ENCODE measurements around the gene VILL. TPM values are rescaled to one million over a fixed set of nuclear protein-coding genes. Genes with fewer than 3 reads are reported as not detected.
"Not testable (repeated sequence)": the region's sequence is repeated elsewhere in the genome, so short reads cannot be mapped to it uniquely, and the experiment has no call there.

VILL gene
- total RNA-seq, 1 donor: 12.4 TPM

DNA sequence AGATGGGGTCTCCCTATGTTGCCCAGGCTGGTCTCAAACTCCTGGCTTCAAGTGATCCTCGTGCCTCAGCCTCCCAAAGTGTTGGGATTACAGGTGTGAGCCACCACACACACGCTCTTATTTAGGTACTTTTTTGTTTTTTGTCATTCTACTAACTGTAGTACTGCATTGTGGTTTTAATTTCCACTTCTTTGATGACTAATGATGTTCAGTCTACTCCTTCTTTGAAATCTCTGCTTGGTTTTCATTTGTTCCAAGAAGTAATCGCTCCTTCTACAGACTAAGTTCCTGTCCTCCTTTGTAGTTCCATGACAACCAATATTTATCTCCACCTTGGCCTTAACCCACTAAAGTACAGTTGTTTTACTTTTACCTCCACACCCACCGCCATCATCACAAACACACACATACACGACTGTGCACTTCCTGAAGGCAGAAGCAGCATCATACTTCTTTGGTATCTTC is 47.9 kb downstream of the VILL start:
- no peaks in the 10 kb centered on the region for H3K9me3 ChIP-seq (ENCODE audit: low read depth, low read length)
- H3K27me3 ChIP-seq (ENCODE audit: insufficient read depth, low read length): no peaks in the 10 kb centered on the region
- no peak overlapping the region for H3K4me3 ChIP-seq (ENCODE audit: low read length)
- H3K4me1 ChIP-seq (ENCODE audit: insufficient read depth, low read length): peaks cover 37% of the 10 kb centered on the region

DNA sequence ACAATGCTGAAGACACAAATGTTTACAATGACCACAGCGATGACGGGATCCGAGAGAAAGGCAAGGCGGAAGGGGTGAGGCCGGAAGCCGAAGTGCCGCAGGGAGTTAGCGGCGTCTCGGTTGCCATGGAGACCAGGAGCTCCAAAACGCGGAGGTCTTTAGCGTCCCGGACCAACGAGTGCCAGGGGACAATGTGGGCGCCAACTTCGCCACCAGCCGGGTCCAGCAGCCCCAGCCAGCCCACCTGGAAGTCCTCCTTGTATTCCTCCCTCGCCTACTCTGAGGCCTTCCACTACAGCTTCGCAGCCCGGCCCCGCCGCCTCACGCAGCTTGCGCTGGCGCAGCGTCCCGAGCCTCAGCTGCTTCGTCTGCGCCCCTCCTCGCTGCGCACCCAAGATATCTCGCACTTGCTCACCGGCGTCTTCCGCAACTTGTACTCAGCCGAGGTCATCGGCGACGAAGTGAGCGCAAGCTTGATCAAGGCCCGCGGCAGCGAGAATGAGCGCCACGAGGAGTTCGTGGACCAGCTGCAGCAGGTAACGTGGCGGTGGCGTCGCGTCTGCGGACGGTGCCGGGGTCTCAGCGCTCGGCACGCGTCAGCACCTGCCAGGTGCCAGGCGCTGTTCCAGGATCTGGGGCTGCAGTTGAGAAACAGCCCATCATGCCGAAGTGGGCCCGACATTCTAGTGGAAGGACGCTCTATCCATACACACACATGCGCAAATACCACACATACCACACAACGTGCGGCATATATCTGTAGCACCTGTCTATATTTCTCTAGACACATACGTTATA is 48.7 kb downstream of the VILL start, which contains the start of gene DLEC1:
Gene DLEC1, plus strand, starts transcription at position 108 of the 798 bp plus-strand sequence. Its CDS starts 18 bp downstream, at position 126.
- Histone ChIP-seq H3K4me3 (ENCODE audit: low read length) (peak within 1 kb of the TSS; percentile 40), H3K27me3 (ENCODE audit: insufficient read depth, low read length) (no peaks in the 10 kb centered on the region), H3K4me1 (ENCODE audit: insufficient read depth, low read length) (peaks cover 42% of the 10 kb centered on the region), H3K9me3 (ENCODE audit: low read depth, low read length) (no peaks in the 10 kb centered on the region)

DNA sequence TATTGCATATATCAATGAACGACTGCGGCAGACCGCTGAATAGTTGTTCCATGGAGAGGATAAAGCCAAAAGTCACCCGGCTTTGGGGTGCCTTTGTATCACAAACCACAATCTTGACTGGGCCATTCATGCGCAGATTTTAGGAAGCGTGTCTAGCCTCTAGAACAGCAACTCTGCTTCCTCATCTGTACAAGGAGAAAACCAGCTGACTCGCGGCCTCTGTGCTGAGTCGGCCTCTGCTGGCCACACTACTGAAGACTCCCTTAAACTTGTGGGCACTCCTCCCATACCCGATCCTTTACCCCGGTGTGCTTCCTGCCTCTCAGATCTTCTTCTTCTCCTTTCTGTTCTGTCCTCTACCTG is 49.3 kb downstream of the VILL start:
- peaks cover 43% of the 10 kb centered on the region for H3K4me1 ChIP-seq (ENCODE audit: insufficient read depth, low read length)
- H3K27me3 ChIP-seq (ENCODE audit: insufficient read depth, low read length): no peaks in the 10 kb centered on the region
- no peaks in the 10 kb centered on the region for H3K9me3 ChIP-seq (ENCODE audit: low read depth, low read length)
- H3K4me3 ChIP-seq (ENCODE audit: low read length): peak overlapping the region; percentile 40

DNA sequence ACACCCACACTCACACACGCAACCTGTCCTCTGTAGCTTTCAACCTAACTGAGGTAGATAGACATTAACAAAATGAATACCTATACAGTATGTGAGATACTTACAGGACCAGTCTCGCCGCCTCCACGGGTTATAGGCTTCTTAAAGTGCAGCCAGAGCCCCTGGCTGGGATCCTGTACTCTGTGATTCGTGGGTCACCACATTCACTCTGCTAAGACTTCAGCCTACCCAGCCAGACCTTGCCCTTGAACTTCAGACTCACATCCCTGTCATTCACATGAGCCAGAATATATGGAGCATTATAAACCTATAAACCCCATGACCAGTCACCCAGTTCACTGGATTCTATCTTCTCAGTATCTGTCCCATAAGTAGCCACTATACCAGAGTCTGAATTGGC is 49.8 kb downstream of the VILL start:
- H3K27me3 ChIP-seq (ENCODE audit: insufficient read depth, low read length): no peaks in the 10 kb centered on the region
- peaks cover 47% of the 10 kb centered on the region for H3K4me1 ChIP-seq (ENCODE audit: insufficient read depth, low read length)
- H3K4me3 ChIP-seq (ENCODE audit: low read length): no peak overlapping the region
- H3K9me3 ChIP-seq (ENCODE audit: low read depth, low read length): no peaks in the 10 kb centered on the region

DNA sequence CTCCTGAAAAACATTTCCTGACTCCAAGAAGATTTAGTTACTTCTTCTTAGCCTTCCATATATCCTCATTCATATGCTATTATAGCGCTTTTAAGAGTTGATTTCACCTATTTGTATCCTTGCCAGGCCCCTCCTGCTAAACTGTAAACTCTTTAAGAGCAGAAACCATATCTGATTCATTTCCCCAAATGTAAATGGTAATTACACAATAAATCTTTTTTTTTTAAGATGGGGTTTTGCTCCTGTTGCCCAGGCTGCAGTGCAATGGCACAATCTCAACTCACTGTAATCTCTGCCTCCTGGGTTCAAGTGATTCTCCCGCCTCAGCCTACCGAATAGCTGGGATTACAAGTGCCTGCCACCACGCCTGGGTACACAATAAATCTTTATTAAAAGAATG is 52.9 kb downstream of the VILL start:
- Histone ChIP-seq H3K27me3 (ENCODE audit: insufficient read depth, low read length) (no peaks in the 10 kb centered on the region), H3K4me3 (ENCODE audit: low read length) (no peak overlapping the region)

DNA sequence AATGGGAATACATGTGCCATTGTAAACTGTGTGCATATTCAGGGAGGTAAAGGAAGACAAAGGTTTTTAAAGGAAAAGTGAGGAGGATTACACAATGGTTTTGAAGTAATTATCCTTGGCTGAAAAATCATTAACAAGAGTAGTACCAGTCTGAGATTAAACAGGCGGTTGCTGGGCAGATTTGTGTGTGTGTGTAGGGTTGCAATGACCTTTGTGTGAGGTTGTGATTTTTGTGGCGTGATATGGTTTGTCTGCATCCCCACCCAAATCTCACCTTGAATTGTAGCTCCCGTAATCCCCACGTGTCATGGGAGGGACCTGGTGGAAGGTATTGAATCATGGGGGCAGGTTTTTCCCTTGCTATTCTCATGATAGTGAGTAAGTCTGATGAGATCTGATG is 55.4 kb downstream of the VILL start:
- Histone ChIP-seq H3K9me3 (ENCODE audit: low read depth, low read length) (no peaks in the 10 kb centered on the region), H3K4me1 (ENCODE audit: insufficient read depth, low read length) (peaks cover 17% of the 10 kb centered on the region), H3K27me3 (ENCODE audit: insufficient read depth, low read length) (no peaks in the 10 kb centered on the region), H3K4me3 (ENCODE audit: low read length) (no peak overlapping the region)

More for the DNA sequence above, 52.9 kb downstream of the VILL start:
- Histone ChIP-seq H3K4me1 (ENCODE audit: insufficient read depth, low read length) (peaks cover 39% of the 10 kb centered on the region), H3K9me3 (ENCODE audit: low read depth, low read length) (no peaks in the 10 kb centered on the region)

DNA sequence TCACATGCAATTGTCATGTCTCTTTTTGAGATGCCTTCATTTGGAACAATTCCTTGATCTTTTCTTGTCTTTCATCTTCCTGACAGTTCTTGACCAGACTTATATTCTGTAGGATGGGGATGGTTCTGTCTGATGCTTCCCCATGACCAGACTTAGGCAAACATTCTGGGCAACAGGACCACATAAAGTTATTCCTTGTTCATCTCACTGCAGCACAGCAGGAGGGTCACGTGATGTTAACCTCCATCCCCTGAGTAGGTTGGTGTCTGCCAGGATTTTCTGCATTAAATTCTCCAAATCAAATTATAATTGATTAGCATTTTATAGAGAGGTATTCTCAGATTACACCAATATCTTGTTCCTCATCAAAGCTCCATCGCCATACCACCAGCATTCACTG is 56.2 kb downstream of the VILL start:
- Histone ChIP-seq H3K4me3 (ENCODE audit: low read length) (no peak overlapping the region), H3K4me1 (ENCODE audit: insufficient read depth, low read length) (peaks cover 17% of the 10 kb centered on the region), H3K27me3 (ENCODE audit: insufficient read depth, low read length) (no peaks in the 10 kb centered on the region), H3K9me3 (ENCODE audit: low read depth, low read length) (no peaks in the 10 kb centered on the region)

DNA sequence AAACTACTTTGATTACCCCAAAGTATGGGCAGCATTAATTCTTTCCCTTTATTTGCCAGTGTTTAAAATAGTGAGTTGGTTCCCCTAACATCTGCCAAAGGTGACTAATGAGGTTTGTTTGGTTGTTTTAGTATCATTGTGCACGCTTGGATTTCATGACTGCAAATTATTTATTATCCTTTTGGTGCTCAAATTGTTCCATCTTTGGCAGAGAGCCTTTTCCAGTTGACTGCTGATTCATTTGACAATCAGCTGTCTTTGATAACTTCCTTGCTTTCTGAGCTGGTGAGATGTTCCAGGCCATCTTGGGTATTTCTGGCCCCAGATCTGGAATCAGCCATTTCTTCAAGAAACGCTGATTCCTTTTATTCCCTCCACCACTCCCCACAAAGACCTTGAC is 57.3 kb downstream of the VILL start:
- no peaks in the 10 kb centered on the region for H3K9me3 ChIP-seq (ENCODE audit: low read depth, low read length)
- no peaks in the 10 kb centered on the region for H3K27me3 ChIP-seq (ENCODE audit: insufficient read depth, low read length)
- H3K4me3 ChIP-seq (ENCODE audit: low read length): no peak overlapping the region
- H3K4me1 ChIP-seq (ENCODE audit: insufficient read depth, low read length): peaks cover 15% of the 10 kb centered on the region

DNA sequence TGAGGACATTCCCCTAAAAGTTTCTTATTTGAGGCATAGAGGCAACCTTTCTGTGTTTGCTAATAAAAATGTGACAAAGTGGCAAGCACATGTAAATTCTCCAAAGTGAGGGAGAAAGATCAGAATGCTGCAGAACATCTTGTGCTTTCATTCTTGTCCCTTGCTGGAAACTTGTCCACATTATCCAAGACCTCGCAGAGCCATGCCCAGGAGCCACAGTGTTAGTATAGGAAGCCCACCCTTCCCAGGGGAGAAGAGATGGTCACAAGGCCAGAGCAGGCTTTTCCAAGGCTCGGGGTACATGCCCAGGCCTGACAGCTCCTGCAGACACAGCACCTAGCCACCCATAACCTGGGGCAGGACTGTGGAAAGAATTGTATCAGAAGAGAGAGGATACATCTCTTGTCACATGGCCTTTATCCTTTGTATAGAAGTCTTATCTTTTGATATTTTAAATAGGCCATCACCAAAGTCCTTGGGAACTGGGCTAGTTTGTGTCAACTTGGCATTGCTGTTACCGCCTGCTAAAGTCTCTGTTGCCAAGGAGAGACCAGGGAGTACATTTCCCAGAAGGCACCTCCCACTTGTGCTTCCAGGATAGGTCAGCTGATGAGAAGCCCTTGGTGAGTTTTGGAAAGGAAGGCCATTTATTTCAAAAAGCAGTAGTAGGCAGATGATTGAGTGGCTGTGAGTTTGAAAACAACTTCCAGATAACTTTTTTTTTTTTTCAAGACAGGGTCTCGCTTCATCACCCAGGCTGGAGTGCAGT is 59.0 kb downstream of the VILL start:
- Histone ChIP-seq H3K4me1 (ENCODE audit: insufficient read depth, low read length) (peaks cover 4% of the 10 kb centered on the region), H3K27me3 (ENCODE audit: insufficient read depth, low read length) (no peaks in the 10 kb centered on the region), H3K4me3 (ENCODE audit: low read length) (no peak overlapping the region)

DNA sequence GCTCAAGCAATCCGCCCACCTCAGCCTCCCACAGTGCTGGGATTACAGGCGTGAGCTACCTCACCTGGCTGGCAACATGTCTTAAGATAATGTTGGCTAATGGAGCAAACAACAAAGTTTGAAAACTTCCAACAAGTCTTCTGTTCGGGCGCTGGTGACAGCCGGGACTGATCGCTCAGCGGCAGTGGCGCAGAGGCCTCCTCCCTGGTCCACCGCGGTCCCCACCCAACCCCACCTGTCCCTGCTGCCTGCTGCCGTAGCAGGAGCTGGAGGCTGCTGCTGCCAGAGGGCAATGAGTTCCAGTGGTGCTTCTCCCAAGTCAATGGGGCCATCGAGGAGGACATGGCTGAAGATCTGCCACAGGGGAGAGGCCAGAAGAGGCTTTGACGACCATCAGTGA is 60.5 kb downstream of the VILL start:
- Histone ChIP-seq H3K4me3 (ENCODE audit: low read length) (no peak overlapping the region), H3K4me1 (ENCODE audit: insufficient read depth, low read length) (no peaks in the 10 kb centered on the region), H3K9me3 (ENCODE audit: low read depth, low read length) (no peaks in the 10 kb centered on the region), H3K27me3 (ENCODE audit: insufficient read depth, low read length) (no peaks in the 10 kb centered on the region)

More for the DNA sequence above, 59.0 kb downstream of the VILL start:
- no peaks in the 10 kb centered on the region for H3K9me3 ChIP-seq (ENCODE audit: low read depth, low read length)

DNA sequence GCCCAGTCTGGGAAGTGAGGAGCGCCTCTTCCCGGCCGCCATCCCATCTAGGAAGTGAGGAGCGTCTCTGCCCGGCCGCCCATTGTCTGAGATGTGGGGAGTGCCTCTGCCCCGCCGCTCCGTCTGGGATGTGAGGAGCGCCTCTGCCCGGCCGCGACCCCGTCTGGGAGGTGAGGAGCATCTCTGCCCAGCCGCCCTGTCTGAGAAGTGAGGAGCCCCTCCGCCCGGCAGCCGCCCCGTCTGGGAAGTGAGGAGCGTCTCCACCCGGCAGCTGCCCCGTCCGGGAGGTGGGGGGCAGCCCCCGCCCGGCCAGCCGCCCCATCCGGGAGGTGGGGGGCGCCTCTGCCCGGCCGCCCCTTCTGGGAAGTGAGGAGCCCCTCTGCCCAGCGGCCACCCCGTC is 62.7 kb downstream of the VILL start:
- not testable (repeated sequence) for H3K4me3 ChIP-seq (ENCODE audit: low read length); H3K9me3 ChIP-seq (ENCODE audit: low read depth, low read length); H3K27me3 ChIP-seq (ENCODE audit: insufficient read depth, low read length); H3K4me1 ChIP-seq (ENCODE audit: insufficient read depth, low read length)

DNA sequence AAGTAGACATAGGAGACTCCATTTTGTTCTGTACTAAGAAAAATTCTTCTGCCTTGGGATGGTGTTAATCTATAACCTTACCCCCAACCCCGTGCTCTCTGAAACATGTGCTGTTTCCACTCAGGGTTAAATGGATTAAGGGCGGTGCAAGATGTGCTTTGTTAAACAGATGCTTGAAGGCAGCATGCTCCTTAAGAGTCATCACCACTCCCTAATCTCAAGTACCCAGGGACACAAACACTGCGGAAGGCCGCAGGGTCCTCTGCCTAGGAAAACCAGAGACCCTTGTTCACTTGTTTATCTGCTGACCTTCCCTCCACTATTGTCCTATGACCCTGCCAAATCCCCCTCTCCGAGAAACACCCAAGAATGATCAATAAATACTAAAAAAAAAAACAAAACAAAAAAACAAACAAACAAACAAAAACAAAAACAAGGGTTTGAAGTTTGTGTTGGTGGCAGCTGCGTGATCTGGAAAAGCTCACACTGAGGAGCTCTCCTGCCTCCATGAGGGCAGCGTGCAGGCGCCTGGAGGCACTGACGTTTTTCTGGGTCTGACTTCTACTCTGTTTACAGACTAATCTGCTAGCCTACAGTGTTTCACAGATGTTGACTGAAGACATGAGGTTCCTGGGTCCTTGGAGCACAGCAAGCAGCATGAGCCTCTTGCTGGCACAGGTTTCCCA is 63.4 kb downstream of the VILL start:
- H3K9me3 ChIP-seq (ENCODE audit: low read depth, low read length); H3K4me3 ChIP-seq (ENCODE audit: low read length); H3K27me3 ChIP-seq (ENCODE audit: insufficient read depth, low read length); H3K4me1 ChIP-seq (ENCODE audit: insufficient read depth, low read length): not testable (repeated sequence)

DNA sequence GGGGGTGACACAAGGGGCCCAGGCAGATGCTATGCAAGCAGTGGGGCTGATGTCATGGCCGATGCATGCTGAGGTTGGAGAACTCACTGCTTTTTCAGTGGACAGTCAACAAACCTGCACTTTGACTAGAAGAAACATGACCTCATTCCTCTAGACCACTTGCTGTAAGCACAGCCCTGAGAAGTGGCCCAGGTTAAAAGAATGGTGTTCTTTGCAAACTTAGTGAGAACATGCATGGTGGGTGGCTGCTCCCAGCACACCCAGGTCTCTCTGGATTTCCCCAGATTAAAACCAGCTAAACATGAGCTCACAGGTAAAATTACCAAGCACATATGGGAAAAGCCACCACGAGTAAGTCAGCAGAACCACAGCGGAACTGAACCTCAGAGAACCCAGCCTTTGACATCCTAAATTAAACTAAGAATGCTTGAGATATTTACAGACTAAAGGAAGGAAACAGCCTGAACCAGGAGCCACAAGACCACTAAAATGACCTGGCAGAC is 64.0 kb downstream of the VILL start:
- Histone ChIP-seq H3K4me1 (ENCODE audit: insufficient read depth, low read length) (no peaks in the 10 kb centered on the region), H3K27me3 (ENCODE audit: insufficient read depth, low read length) (no peaks in the 10 kb centered on the region), H3K4me3 (ENCODE audit: low read length) (no peak overlapping the region), H3K9me3 (ENCODE audit: low read depth, low read length) (no peaks in the 10 kb centered on the region)

Measured in mononuclear cell (primary cell).